Stimulated activated CD4-positive, alpha-beta T cell treated with anti-CD3 and anti-CD28 coated beads, Interleukin-1b, Interleukin-23, amount 100 ng/mL, for 48 hours (primary cell): Measurements from ENCODE around the gene PPP1R14C.
"Not testable (repeated sequence)": the region's sequence is repeated elsewhere in the genome, so short reads cannot be mapped to it uniquely, and the experiment has no call there.

Experiments used
- DNase-seq: peaks from one replicate; pipeline ENCODE4 v3.0.0-alpha.2; 2020

Gene PPP1R14C, protein sequence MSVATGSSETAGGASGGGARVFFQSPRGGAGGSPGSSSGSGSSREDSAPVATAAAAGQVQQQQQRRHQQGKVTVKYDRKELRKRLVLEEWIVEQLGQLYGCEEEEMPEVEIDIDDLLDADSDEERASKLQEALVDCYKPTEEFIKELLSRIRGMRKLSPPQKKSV

DNA sequence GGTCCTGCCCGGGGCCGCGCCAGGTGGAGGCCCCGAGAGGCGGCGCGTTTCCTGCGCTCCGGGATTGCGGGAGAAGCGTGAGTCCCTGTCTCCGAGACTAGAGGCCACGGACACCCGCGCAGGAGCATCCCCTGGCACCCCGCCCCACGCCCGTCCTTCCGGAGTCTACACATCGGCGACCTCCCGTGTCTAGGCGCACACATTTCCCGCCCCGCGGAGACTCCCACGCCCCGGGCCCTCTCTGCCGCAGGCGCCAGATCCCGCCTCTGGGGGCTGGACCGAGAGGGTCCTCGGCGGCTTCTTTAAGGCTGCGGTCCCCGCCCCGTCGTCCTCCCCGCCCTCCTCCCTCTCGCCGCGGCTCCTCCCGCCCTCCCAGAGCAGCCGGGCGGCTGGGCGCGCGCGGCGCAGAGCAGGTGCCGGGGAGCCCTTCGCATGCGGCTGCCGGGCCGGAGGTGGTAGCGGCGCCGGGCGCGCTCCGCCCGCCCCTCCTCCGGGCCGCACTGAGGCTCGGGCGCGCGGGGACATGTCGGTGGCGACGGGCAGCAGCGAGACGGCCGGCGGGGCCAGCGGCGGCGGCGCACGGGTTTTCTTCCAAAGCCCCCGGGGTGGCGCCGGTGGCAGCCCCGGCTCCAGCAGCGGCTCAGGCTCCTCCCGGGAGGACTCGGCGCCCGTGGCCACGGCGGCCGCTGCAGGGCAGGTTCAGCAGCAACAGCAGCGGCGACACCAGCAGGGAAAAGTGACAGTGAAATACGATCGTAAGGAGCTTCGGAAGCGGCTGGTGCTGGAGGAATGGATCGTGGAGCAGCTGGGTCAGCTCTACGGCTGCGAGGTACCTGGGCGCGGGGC, at the start of gene PPP1R14C:
Gene PPP1R14C, plus strand, starts transcription at position 375 of the 846 bp plus-strand sequence. Its CDS starts 149 bp downstream, at position 524.
- DNase-seq, result no peak

DNA sequence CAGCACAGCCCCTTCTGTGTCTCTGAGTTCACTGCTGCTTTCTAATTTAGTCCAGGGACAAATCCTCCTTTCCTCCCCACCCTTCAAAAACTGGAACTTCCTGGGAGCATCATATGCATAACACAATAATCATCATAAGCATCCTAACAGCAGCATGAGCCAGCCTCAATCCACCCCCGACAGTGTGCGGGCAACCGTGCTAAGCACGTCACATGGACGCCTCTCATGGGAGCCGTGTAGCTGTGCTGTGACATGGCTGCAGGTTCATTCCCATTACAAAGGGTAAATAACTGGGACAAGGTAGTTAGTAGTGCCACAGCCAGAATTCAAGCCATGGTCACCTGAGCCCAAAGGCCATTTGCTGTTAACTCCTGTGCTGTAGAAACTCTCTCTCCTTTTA, 49.4 kb upstream of the PPP1R14C start:
- DNase-seq, result no peak

DNA sequence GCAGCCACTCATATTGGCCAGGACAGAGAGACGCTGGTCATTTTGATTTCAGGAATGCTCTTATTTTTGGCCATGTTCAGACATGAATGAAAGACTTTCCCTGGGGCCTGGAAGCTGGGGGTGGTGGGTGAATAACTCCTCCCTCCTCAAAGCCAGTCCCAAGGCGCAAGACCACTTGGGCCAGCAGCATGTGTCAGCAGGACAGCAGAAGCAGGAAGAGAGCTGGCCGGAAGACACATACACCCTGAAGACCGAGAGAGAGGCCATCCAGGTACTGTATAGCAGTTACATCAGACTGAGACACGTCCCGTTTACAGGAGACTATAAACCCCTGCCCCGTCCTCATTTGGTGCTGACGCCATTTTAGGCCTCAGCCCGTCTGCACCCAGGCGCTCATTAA, 44.7 kb upstream of the PPP1R14C start:
- no peak for DNase-seq

DNA sequence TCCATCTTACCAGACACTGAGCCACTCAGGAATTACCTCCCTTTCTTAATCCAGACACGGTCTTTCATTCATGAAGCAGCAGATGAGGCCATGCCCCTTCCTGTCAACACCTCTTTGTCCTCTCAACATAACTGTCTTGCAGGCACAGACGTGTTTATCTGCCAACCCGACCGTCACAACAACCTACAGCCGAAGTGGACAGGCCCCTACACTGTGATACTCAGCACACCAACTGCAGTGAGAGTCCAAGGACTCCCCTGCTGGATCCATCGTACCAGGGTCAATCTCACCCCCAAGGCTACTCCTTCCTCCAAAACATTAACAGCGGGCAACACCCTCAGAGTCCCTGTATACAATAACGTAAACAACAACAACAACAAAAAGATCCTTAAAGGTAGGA, 43.3 kb upstream of the PPP1R14C start:
- no peak for DNase-seq

DNA sequence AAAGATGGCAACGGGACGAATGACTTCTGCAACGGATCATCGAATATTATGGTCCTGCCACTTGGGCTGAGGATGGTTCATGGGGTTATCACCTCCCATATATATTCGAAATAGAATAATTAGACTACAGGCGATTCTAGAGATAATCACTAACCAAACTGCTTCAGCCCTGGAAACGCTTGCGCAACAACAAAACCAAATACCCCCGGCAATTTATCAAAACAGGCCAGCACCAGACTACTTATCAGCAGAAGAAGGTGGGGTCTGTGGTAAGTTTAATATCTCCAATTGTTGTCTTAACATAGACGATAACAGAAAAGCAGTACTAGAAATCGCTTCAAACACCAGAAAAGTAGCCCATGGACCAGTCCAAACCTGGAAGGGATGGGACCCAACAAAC, 42.9 kb upstream of the PPP1R14C start:
- DNase-seq, result no peak

DNA sequence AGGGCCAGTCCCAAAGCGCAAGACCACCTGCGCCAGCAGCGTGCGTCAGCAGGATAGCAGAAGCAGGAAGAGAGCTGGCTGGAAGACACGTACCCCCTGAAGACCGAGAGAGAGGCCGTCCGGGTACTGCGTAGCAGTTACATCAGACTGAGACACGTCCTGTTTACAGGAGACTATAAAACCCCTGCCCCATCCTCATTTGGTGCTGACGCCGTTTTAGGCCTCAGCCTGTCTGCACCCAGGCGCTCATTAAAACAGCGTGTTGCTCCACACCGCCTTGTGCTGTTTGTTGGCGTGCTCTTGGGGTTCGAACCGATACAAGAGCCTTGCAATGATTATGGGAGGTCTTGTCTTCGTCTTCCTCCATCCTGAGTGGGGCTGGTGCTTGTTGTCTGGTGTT, 42.1 kb upstream of the PPP1R14C start:
- DNase-seq, result no peak

DNA sequence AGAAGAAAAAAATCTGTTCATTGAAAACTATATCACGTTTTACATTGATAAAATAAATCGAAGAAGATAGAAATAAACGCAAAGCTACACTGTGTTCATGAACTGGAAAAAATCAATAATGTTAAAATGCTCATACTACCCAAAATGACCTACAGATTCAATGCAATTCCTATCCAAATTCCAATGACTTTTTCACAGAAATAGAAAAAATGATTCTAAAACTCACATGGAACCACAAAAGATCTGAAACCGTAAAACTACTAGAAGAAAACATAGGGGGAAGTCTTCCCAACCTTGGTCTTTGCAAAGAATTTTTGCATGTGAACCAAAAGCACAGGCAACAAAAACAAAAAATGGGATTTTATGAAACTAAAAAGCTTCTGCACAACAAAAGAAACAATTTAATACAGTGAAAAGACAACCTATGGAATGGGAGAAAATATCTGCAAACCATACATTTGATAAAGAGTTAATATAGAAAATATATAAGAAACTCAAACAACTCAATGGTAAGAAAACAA, 40.0 kb upstream of the PPP1R14C start:
- DNase-seq, result no peak

DNA sequence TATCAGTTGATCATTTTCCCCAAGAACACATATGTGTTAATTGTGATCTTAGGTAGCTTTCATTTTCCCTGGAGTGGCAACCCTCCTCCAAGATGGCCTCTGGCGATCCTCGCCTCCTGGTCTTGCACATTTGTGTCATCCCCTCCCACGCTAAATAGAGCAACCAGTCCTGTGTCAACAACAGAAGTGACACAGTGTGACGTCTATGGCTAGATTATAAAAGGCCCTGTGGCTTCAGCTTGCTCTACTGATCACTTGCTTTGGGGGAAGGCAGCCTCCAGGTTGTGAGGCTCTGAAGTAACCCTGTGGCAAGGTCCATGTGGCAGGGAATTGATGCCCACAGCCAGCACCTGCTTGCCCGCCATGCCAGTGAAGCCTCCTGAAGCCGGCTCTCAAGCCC, 30.6 kb upstream of the PPP1R14C start:
- no peak for DNase-seq

DNA sequence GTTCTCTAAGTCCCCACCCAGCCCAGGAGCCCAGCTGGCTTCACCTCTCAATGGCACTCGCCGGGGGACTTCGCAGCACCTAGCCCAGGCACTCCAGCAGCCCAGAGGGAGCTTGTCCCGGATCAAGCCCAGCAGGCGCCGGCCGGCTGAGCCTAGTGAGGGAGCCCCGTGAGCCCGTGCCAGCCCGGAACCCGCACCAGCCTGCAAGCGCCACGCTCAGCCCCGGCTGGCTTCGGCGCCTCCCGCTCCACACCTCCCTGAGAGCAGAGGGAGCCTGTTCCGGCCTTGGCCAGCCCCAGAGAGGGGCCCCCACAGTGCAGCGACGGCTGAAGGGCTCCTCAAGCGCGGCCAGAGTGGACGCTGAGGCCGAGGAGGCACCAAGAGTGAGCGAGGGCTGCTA, 27.1 kb upstream of the PPP1R14C start:
- DNase-seq, result no peak

DNA sequence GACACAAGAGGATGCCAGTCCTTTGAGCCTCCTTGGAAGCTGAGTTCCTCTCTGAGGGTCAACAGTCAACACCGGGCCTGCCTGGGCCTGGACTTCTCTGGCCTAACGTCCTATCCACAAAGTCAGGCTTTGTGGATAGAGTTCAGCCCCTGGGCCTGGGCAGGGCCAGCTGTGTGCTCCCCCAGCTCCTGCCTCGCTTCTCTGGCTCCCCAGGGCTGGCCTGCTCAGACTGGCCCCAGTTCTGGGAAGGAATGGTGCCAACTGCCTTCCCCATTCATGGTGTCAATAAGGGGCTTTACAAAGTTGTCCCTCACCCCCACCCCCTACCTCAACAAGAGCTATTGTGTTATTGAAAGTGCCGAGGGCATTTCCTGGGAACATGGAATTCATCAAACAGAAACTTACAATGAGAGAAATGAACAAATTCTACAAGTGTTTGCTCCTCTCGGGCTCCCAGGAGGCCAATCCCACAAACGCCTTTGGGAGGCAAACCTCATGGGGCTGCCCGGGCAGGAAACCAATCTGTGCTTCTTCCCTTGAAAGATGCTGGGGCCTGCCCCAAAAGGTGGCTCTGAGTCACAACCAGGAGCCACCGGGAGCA, 26.5 kb upstream of the PPP1R14C start:
- DNase-seq, result no peak

DNA sequence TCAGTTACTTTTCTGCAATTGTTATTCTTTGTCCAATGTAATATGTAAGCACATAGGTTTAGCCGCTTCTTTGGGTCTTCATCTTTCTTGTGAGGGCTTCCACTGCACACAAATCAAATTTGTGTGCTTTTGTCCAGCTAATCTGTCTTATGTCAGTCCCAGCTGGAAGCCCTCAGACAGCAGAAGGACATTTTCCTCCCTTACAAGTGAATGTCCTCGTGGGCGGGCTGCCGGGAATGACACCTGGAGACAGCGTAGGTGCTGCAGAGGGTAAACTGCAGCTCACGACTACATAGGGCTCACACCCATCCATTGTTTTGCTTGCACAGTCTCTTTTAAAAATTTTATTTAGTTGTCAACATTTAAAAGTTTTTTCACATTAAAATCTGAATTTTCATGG, 24.6 kb upstream of the PPP1R14C start:
- no peak for DNase-seq

DNA sequence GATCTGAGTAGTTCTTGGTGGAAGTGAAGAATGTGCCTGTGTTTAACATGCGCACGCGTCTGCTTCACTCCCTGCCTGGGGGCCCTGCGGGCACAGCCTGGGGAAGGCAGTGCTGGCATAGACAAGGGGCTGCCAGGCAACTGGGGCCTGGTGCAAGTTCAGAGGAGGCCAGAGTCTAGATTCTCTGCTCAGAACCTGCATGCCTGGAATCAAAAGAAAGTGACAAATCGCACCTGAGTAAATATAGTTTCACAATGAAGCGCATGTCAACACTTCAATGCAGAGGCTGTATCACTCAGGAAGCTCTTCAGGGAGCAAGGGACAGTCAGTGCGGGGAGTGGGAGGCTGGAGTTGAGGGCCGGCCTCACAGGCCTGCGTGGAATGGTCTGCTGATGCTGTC, 24.2 kb upstream of the PPP1R14C start:
- no peak for DNase-seq

DNA sequence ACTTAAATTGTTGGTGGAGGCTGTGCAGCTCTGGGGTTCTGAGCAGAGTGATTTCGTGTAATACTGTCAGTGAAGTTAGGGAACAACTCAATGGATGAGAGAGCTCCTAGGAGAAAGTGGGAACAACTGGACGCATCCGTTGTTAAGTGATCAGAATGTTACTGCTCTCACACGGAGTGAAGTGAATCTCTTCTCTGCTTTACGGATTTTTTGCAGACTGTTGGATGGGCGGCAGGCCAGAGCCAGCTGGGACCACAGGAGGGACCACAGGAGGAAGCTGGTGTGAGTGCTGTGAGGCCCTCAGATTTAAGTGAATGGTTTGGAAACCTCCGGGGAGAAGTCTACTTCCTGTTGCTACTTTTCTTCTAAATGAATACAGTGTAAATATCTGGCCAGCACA, 23.7 kb upstream of the PPP1R14C start:
- DNase-seq, result no peak

DNA sequence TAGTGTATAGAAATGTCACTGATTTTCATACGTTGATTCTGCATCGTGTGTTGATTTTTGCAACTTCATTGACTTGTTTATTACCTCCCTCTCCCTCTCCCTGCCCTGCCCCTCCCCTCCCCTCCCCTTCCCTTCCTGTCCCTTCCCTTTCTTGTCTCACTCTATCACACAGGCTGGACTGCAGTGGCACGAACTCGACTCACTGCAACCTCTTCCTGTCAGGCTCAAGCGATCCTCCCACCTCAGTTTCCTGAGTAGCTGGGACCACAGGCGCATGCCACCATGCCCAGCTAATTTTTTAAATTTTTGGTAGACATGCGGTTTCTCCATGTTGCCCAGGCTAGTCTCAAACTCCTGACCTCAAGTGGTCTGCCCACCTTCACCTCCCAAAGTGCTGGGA, 19.2 kb upstream of the PPP1R14C start:
- no peak for DNase-seq

DNA sequence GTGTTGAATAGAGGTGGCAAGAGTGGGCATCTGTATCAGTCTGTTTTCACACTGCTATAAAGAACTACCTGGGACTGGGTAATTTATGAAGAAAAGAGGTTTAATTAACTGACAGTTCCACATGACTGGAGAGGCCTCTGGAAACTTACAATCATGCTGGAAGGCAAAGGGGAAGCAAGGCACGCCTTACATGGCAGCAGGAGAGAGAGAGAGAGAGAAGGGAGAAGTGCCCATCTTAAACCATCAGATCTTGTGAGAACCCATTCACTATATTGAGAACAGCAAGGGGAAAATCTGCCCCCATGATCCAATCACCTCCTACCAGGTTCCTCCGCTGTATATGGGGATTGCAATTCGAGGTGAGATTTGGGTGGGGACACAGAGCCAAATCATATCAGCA, 18.6 kb upstream of the PPP1R14C start:
- DNase-seq, result no peak

DNA sequence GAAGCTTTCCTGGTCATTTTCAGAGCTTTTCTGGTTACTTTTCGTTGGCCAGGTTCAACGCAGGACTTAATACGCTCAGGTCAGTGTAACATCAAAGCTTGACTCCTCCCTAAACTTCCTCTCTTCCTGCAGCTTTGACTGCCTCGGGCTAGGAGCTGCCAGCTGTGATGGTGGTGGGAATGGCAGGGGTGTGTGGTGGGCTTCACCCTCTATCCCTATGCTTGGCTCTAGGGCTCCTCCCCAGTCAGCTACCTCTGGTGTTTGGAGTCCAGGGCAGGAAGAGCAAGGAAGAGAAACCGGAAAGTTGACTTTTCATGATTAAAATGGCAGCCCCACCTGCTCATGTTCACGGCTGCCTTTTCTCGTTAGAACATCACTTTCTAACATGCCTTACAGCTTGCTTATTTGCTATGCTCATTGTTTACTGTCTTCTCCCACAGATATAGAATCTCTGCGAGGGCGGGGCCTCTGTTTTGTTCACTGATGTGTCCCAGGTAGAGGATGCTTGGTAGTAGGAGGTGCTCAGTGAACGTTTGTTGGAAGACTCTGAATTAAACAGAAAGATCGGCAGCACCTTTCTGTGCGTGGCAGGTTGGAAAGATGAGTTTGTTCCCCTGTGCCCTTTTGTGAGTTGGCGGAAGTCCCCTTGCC, 16.1 kb upstream of the PPP1R14C start:
- DNase-seq, result no peak

DNA sequence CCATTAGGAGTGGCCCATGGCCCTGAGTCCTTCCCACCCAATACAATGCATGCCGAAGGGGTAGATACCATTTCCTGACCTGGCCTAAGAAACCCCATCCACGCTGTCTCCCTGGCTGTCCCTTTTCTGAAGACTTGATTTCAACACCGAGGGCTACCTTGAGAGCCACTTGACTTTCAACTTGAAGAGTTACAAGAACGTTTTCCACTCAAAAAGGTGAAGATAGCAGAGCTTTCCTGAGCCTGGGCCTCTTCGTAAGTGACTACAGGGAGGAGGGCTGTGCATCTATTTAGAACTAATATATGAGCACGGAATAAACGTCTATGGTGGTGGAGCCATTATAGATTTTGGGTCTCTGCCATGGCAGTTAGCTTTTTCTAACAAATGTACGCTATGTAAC, 14.4 kb upstream of the PPP1R14C start:
- no peak for DNase-seq

DNA sequence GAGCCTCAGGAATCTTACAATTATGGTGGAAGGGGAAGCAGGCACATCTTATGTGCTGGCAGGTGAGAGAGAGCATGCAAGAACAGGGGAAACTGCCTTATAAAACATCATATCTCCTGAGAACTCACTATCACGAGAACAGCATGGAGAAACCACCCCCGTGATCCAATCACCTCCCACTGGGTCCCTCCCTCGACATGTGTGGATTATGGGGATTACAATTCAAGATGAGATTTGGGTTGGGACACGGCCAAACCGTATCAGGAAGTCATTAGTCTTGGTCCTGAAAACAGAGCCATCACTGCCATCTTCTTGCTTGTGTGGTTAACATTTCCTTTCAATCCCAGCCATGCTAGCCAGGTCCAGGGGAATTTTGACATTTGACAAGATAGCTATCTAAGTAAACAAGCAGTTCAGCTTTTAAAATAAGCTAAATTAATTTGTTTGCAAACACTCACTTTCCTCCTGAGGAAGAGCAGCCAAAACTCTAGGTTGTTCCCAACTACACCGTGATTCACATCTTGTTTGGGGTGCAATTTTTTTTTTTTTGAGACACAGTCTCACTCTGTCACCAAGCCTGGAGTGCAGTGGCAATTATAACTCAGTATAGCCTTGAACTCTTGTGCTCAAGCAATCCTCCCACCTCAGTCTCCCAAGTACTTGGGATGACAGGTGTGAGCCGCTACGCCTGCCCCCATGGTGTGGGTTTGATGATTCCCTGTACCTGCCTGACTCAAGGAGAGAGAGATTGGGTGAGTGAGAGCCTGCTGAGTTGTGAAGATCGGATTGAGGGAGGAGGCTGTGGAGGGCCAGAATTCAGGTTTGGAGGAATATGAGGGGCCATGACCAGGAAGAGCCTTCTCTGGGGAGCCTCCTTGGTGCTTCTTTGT, 13.0 kb upstream of the PPP1R14C start:
- DNase-seq, result no peak

DNA sequence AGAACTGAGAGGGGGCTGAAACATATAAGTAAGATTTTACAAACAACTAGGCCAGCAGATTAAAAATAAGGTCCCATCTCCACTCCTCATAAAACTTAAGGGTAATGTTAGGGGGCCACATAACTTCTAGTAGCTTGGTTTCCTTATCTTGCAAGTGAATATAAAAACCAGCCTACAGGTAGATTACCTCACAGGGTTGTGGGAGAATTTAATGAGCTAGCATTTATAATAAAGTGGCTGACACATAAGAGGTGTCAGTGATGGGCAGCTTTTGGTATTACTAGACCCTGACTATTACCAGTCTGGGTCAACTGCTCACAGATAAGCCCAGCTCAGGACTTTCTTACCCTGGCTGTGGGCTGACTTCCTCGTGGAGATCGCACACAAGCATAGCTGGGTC, 9.2 kb upstream of the PPP1R14C start:
- no peak for DNase-seq

DNA sequence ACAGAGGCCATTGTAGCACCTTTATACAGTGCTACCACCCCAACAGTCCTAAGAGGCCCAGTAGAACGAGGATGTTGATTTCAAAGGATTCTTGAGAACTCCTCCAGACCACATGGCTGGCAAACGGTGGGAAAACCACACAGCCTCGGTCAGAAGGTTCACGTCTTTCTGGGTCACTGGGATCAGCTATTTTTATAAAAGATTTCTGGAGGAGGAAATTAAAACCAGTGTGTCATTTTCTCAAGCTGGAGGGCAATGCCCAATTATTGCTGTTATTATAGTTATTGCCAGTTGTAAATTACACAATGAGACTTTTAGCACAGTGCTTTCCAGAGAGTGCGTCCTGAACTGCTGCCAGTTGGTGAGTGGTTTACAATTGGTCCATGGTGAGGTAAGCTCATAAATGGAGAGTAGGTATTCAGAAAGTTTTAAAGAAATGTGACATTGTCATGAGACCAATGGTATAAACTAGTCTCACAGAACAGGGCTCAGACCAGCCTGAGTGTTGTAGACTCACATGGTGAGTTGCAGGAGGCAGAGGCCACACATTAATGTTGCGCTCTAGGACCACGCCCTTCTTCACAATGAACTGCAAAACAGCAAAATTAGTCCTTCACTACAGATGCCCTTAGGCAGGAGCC, 8.4 kb upstream of the PPP1R14C start:
- no peak for DNase-seq

DNA sequence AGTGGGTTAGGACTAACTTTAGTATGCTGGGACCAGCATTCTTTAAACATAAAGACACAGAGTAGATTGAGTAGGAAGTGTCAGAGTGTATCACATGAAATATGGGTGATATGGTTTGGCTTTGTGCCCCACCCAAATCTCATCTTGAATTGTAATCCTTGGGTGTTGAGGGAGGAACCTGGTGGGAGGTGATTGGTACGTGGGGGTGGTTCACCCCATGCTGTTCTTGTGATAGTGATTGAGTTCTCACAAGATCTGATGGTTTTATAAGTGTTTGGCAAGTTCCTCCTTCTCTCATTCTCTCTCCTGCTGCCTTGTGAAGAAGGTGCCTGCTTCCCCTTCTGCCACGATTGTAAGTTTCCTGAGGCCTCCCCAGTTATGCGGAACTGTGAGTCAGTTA, 5.1 kb upstream of the PPP1R14C start:
- DNase-seq, result not testable (repeated sequence)

DNA sequence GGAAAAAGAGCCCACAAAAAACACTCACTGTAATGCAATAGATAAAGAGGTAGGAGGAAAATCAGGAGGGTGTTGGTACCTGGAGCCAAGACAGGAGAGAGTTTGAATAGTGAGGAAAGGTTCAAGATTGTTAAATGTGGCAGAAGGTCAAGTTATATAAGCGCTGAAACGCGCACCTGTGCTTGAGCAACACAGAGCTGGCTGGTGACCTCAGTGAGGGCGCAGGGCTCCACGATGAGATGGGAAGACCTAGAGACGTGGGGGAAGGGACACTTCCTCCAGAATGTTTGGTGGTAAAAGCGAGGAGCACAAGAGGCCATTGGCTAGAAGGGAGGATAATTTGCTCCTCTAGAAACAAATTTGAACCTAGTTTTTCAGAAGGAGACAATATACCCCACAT, 4.2 kb upstream of the PPP1R14C start:
- no peak for DNase-seq
